ENCODE data around the gene LHX1. TPM values are rescaled to one million over a fixed set of nuclear protein-coding genes. Genes with fewer than 3 reads are reported as not detected.
A peak's percentile ranks its signal among the peaks of the same experiment; 100 is the strongest.

Gene LHX1
- total RNA-seq, 2 donors from 2014 or later, result 85.9 to 259 TPM

- 59 to 87% methylated on average over 2 to 8 of the region's 8 CpGs for WGBS, 2 experiments (ENCODE audit: insufficient coverage in 1 of 2, insufficient read length in 1 of 2)
- H3K27ac ChIP-seq (ENCODE audit: low read depth, low read length), result peak overlapping the region; percentile 73
- H3K27ac Mint-ChIP-seq, result no peak overlapping the region
Measured at GRCh38 chr17:36889770-36890349, 47.4 kb upstream of the LHX1 start.

GRCh38 chr17:36890398-36891168 lies 46.7 kb upstream of the LHX1 start:
- H3K36me3 ChIP-seq (ENCODE audit: control insufficient read depth, insufficient read depth, low read length), result no peaks in the 10 kb centered on the region
- H3K4me3 ChIP-seq (ENCODE audit: low read length), result no peak overlapping the region
- H3K27ac ChIP-seq (ENCODE audit: low read depth, low read length), result peak overlapping the region; percentile 73
- Mint-ChIP-seq H3K27me3 (ENCODE audit: insufficient read depth) (peaks cover 5% of the 10 kb centered on the region), H3K4me3 (no peak overlapping the region), H3K36me3 (ENCODE audit: low read depth) (no peaks in the 10 kb centered on the region), H3K4me1 (peaks cover 36% of the 10 kb centered on the region), H3K9me3 (no peaks in the 10 kb centered on the region), H3K27ac (no peak overlapping the region)
- peaks cover 15% of the 10 kb centered on the region for H3K4me1 ChIP-seq (ENCODE audit: control insufficient read depth, insufficient read depth, low read length)
- no peak overlapping the region for H3K9ac ChIP-seq (ENCODE audit: extremely low read depth, low read length, poor library complexity, severe bottlenecking)
- H3K9me3 ChIP-seq (ENCODE audit: control insufficient read depth, low read length), result no peaks in the 10 kb centered on the region
- no peak for TF ChIP-seq CTCF (conservative IDR thresholded peaks at IDR 0.05)
- no peak for DNase-seq
- H3K27me3 ChIP-seq (ENCODE audit: control insufficient read depth, insufficient read depth, low read length, poor library complexity, severe bottlenecking), result no peaks in the 10 kb centered on the region
- WGBS, 2 experiments (ENCODE audit: insufficient coverage in 1 of 2, insufficient read length in 1 of 2), result 70 to 84% methylated on average over 4 to 13 of the region's 13 CpGs

More at GRCh38 chr17:36889770-36890349, 47.4 kb upstream of the LHX1 start:
- peaks cover 5% of the 10 kb centered on the region for H3K27me3 Mint-ChIP-seq (ENCODE audit: insufficient read depth)
- no peaks in the 10 kb centered on the region for H3K36me3 Mint-ChIP-seq (ENCODE audit: low read depth)
- no peak for DNase-seq
- peaks cover 15% of the 10 kb centered on the region for H3K4me1 ChIP-seq (ENCODE audit: control insufficient read depth, insufficient read depth, low read length)
- no peak overlapping the region for H3K4me3 ChIP-seq (ENCODE audit: low read length)
- no peaks in the 10 kb centered on the region for H3K27me3 ChIP-seq (ENCODE audit: control insufficient read depth, insufficient read depth, low read length, poor library complexity, severe bottlenecking)
- TF ChIP-seq CTCF (conservative IDR thresholded peaks at IDR 0.05), result no peak
- H3K9ac ChIP-seq (ENCODE audit: extremely low read depth, low read length, poor library complexity, severe bottlenecking), result no peak overlapping the region
- peaks cover 40% of the 10 kb centered on the region for H3K4me1 Mint-ChIP-seq
- H3K4me3 Mint-ChIP-seq, result no peak overlapping the region
- H3K36me3 ChIP-seq (ENCODE audit: control insufficient read depth, insufficient read depth, low read length), result no peaks in the 10 kb centered on the region
- no peaks in the 10 kb centered on the region for H3K9me3 ChIP-seq (ENCODE audit: control insufficient read depth, low read length)
- H3K9me3 Mint-ChIP-seq, result no peaks in the 10 kb centered on the region

- Mint-ChIP-seq H3K36me3 (ENCODE audit: low read depth) (peaks cover 1% of the 10 kb centered on the region), H3K9me3 (no peaks in the 10 kb centered on the region), H3K4me1 (peaks cover 35% of the 10 kb centered on the region), H3K27ac (no peak overlapping the region), H3K4me3 (no peak overlapping the region), H3K27me3 (ENCODE audit: insufficient read depth) (peaks cover 5% of the 10 kb centered on the region)
- H3K4me1 ChIP-seq (ENCODE audit: control insufficient read depth, insufficient read depth, low read length), result peaks cover 10% of the 10 kb centered on the region
- no peak overlapping the region for H3K27ac ChIP-seq (ENCODE audit: low read depth, low read length)
- no peaks in the 10 kb centered on the region for H3K27me3 ChIP-seq (ENCODE audit: control insufficient read depth, insufficient read depth, low read length, poor library complexity, severe bottlenecking)
- H3K4me3 ChIP-seq (ENCODE audit: low read length), result no peak overlapping the region
- no peaks in the 10 kb centered on the region for H3K36me3 ChIP-seq (ENCODE audit: control insufficient read depth, insufficient read depth, low read length)
- peak; percentile 74 for DNase-seq
- peak; percentile 47 for TF ChIP-seq CTCF (conservative IDR thresholded peaks at IDR 0.05)
- WGBS, 2 experiments (ENCODE audit: insufficient coverage in 1 of 2, insufficient read length in 1 of 2), result 80 to 92% methylated on average over 1 to 7 of the region's 7 CpGs
- no peak overlapping the region for H3K9ac ChIP-seq (ENCODE audit: extremely low read depth, low read length, poor library complexity, severe bottlenecking)
- H3K9me3 ChIP-seq (ENCODE audit: control insufficient read depth, low read length), result no peaks in the 10 kb centered on the region
Measured at GRCh38 chr17:36892112-36892838, 45.0 kb upstream of the LHX1 start.
